Mesendoderm (in vitro differentiated cells): Measurements from ENCODE around the gene LTB4R.

Source experiments
- DNase-seq: peaks from one replicate; pipeline ENCODE4 v3.0.0; 2013
- H2AK5ac ChIP-seq: 2 replicates; pipeline ENCODE4 v1.6.1; 2013; ENCODE audit warnings: low read length, inconsistent platforms
- H2BK120ac ChIP-seq: 2 replicates; pipeline ENCODE4 v1.6.1; 2013; ENCODE audit warnings: low read depth, mild to moderate bottlenecking, low read length, moderate library complexity, mixed read lengths
- H2BK15ac ChIP-seq: replicated peaks from 2 replicates; pipeline ENCODE4 v1.6.1; 2013; ENCODE audit warnings: low read depth, mild to moderate bottlenecking, moderate library complexity
- H2BK5ac ChIP-seq: 2 replicates; pipeline ENCODE4 v1.6.1; 2013; ENCODE audit warnings: low read length, inconsistent platforms
- H3K18ac ChIP-seq: 2 replicates; pipeline ENCODE4 v1.6.1; 2013; ENCODE audit warnings: mild to moderate bottlenecking, low read length, mixed read lengths
- H3K23ac ChIP-seq: one replicate; pipeline ENCODE4 v1.6.1; 2013; ENCODE audit warnings: low read length
- H3K27ac ChIP-seq: 2 replicates; pipeline ENCODE4 v1.5.1; 2013; ENCODE audit warnings: low read depth, mild to moderate bottlenecking, inconsistent platforms, low read length, moderate library complexity
- H3K27me3 ChIP-seq: 2 replicates; pipeline ENCODE4 v1.6.1; 2013; ENCODE audit warnings: low read length, control low read depth, mild to moderate bottlenecking, inconsistent platforms; ENCODE audit not compliant: insufficient read depth, poor library complexity
- H3K36me3 ChIP-seq: 2 replicates; pipeline ENCODE4 v1.6.1; 2013; ENCODE audit warnings: low read length, inconsistent platforms; ENCODE audit not compliant: control insufficient read depth, insufficient read depth
- H3K4ac ChIP-seq: one replicate; pipeline ENCODE4 v1.6.1; 2013; ENCODE audit warnings: low read depth, mild to moderate bottlenecking, low read length, moderate library complexity
- H3K4me1 ChIP-seq: 2 replicates; pipeline ENCODE4 v1.6.1; 2013; ENCODE audit warnings: low read depth, low read length, inconsistent platforms; ENCODE audit not compliant: control insufficient read depth
- H3K4me2 ChIP-seq: 2 replicates; pipeline ENCODE4 v1.6.1; 2013; ENCODE audit warnings: low read length
- H3K4me3 ChIP-seq: 2 replicates; pipeline ENCODE4 v1.5.1; 2013; ENCODE audit warnings: mild to moderate bottlenecking, low read length
- H3K56ac ChIP-seq: one replicate; pipeline ENCODE4 v1.6.1; 2013; ENCODE audit warnings: low read length
- H3K79me1 ChIP-seq: 2 replicates; pipeline ENCODE4 v1.6.1; 2013; ENCODE audit warnings: low read length, inconsistent platforms
- H3K79me2 ChIP-seq: 2 replicates; pipeline ENCODE4 v1.6.1; 2013; ENCODE audit warnings: mild to moderate bottlenecking, low read length; ENCODE audit not compliant: control insufficient read depth, insufficient read depth
- H3K9ac ChIP-seq: 2 replicates; pipeline ENCODE4 v1.6.1; 2013; ENCODE audit warnings: low read length, inconsistent platforms
- H4K5ac ChIP-seq: one replicate; pipeline ENCODE4 v1.6.1; 2013; ENCODE audit warnings: low read length
- H4K8ac ChIP-seq: one replicate; pipeline ENCODE4 v1.6.1; 2013; ENCODE audit warnings: low read depth, mild to moderate bottlenecking, control low read depth, low read length, moderate library complexity
- WGBS: extraction: QIAGEN DNeasy Blood & Tissue Kit; methylation state at CpG from one replicate; pipeline ENCODE4 v1.1.7; 2013; ENCODE audit warnings: low lambda C conversion rate, missing lambda C conversion rate; ENCODE audit not compliant: insufficient coverage; ENCODE audit errors: extremely low coverage; 5-methylcytosine and 5-hydroxymethylcytosine counted together

LTB4R gene

DNA sequence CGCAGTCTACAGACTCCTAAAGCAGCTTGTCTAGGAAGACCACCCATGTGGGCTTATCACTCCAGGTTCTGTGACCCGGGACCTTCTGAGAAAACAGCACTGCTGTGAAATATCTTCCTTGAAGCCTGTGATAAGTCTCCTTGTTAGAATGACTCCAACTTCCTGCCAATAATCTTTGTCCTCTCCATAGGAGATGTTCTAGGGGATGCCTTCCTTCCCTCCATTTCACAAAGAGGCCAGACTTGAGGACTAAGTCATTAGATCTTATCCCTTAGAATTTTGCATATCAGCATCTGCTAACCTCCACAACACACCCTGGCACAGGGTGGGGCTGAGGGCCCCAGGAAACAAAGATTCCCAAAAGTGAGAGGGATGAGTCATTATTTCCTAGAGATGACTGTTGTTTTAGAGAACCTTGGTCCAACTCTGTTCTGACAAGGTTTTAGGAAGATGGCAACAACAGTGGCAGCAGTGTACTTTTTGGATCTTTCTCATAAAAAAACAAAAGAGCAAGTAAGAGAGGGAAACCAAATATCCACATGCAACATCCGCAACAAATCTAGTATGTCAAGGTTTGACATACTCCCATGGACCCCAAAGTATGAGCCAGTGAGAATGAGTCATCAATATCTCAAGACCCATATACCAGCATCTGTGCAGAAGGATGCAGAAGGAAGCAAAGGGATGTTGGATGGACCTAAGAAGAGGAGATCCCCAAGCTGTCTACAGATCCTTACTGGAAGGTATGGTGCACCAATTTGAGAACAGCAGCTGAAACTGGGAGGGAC is 6.0 kb downstream of the LTB4R start:
- Histone ChIP-seq H3K9ac (no peak overlapping the region), H3K4me1 (peaks cover 12% of the 10 kb centered on the region), H4K5ac (no peak overlapping the region), H3K79me2 (no peaks in the 10 kb centered on the region), H3K36me3 (peaks cover 1% of the 10 kb centered on the region), H3K27me3 (no peaks in the 10 kb centered on the region), H2BK120ac (no peak overlapping the region), H2BK5ac (peak overlapping the region; percentile 44), H3K56ac (peak overlapping the region; percentile 39), H3K27ac (peak overlapping the region; percentile 50), H3K23ac (no peak overlapping the region), H4K8ac (no peak overlapping the region), H3K79me1 (no peaks in the 10 kb centered on the region), H3K4ac (no peak overlapping the region), H3K18ac (no peak overlapping the region), H3K4me3 (no peak overlapping the region), H3K4me2 (no peak overlapping the region), H2BK15ac (no peak overlapping the region), H2AK5ac (peak overlapping the region; percentile 25)
- peak; percentile 90 for DNase-seq
- no CpG with 5 or more reads among the region's 3 CpGs for WGBS

DNA sequence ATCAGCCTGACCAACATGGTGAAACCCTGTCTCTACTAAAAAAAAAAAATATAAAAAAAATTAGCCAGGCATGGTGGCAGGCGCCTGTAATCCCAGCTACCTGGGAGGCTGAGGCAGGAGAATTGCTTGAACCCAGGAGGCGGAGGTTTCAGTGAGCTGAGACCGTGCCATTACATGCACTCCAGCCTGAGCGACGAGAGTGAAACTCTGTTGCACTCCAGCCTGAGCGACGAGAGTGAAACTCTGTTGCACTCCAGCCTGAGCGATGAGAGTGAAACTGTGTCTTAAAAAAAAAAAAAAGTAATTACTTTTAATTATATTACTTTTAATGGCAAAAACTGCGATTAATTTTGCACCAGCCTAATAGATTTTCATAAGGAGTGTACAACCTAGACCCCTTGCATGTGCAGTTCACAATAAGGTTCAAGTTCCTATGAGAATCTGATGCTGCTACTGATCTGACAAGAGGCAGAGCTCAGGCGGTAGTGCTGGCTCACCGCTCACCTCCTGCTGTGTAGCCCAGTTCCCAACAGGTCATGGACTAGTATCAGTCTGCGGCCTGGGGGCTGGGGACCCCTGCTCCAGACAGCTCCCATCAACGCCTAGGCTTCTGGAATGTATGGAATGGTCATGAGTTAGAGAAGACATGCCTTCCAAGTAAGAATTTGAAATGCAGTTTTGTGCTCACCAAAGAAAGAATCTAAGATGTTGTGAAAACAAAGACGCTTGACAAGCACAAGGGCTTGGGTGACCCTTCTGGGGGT is 10.1 kb downstream of the LTB4R start:
- DNase-seq: peak; percentile 81
- H3K4ac ChIP-seq: no peak overlapping the region
- WGBS: no CpG with 5 or more reads among the region's 14 CpGs
- H3K79me1 ChIP-seq: no peaks in the 10 kb centered on the region
- H3K27ac ChIP-seq: no peak overlapping the region
- H3K36me3 ChIP-seq: no peaks in the 10 kb centered on the region
- H4K5ac ChIP-seq: no peak overlapping the region
- no peak overlapping the region for H3K23ac ChIP-seq
- peaks cover 10% of the 10 kb centered on the region for H3K4me1 ChIP-seq
- no peak overlapping the region for H3K18ac ChIP-seq
- H2BK15ac ChIP-seq: no peak overlapping the region
- no peak overlapping the region for H2BK120ac ChIP-seq
- no peaks in the 10 kb centered on the region for H3K27me3 ChIP-seq
- H3K56ac ChIP-seq: no peak overlapping the region
- H3K4me3 ChIP-seq: no peak overlapping the region
- no peak overlapping the region for H2BK5ac ChIP-seq
- no peak overlapping the region for H3K9ac ChIP-seq
- H3K79me2 ChIP-seq: no peaks in the 10 kb centered on the region
- H4K8ac ChIP-seq: no peak overlapping the region
- no peak overlapping the region for H2AK5ac ChIP-seq
- no peak overlapping the region for H3K4me2 ChIP-seq

DNA sequence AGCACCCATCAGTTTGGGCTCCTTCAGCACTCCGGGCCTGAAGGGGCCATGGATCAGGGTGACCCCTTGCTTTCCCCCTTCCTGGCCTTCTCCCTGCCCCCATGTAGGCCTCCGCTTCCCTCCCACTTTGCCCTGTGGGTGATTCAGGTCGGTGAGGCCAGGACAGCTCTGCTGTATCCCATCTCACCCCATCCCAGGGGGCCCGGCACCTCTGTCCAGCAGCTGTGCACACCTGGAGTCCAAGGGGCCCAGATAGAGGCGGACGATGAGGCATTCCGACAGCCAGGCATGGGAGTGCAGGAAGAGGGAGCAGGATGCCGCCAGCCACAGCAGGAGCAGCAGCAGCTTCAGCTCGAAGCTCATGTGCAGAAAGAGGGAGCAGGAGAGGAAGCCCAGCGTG is 11.4 kb downstream of the LTB4R start:
- Histone ChIP-seq H3K23ac (no peak overlapping the region), H3K4me3 (no peak overlapping the region), H3K36me3 (no peaks in the 10 kb centered on the region), H3K79me1 (no peaks in the 10 kb centered on the region), H3K56ac (no peak overlapping the region), H3K79me2 (no peaks in the 10 kb centered on the region), H3K27ac (no peak overlapping the region), H2BK15ac (no peak overlapping the region), H3K4me2 (no peak overlapping the region), H3K4ac (no peak overlapping the region), H3K9ac (no peak overlapping the region), H3K18ac (no peak overlapping the region), H2BK5ac (no peak overlapping the region), H3K4me1 (peaks cover under 1% of the 10 kb centered on the region), H3K27me3 (no peaks in the 10 kb centered on the region), H4K8ac (no peak overlapping the region), H4K5ac (no peak overlapping the region), H2BK120ac (no peak overlapping the region), H2AK5ac (no peak overlapping the region)
- WGBS: no CpG with 5 or more reads among the region's 10 CpGs
- no peak for DNase-seq

- H3K36me3 ChIP-seq: no peaks in the 10 kb centered on the region
- no peaks in the 10 kb centered on the region for H3K4me1 ChIP-seq
- no peak overlapping the region for H3K9ac ChIP-seq
- no peak overlapping the region for H2BK15ac ChIP-seq
- H3K56ac ChIP-seq: no peak overlapping the region
- H2BK120ac ChIP-seq: no peak overlapping the region
- H3K79me2 ChIP-seq: no peaks in the 10 kb centered on the region
- no peak overlapping the region for H4K5ac ChIP-seq
- no peak overlapping the region for H3K4ac ChIP-seq
- no peak overlapping the region for H2AK5ac ChIP-seq
- no peak overlapping the region for H3K27ac ChIP-seq
- H2BK5ac ChIP-seq: no peak overlapping the region
- no peak overlapping the region for H3K4me3 ChIP-seq
- WGBS: no CpG with 5 or more reads among the region's 3 CpGs
- H3K27me3 ChIP-seq: no peaks in the 10 kb centered on the region
- H3K18ac ChIP-seq: no peak overlapping the region
- no peak for DNase-seq
- H3K79me1 ChIP-seq: no peaks in the 10 kb centered on the region
- no peak overlapping the region for H3K4me2 ChIP-seq
- H3K23ac ChIP-seq: no peak overlapping the region
- H4K8ac ChIP-seq: no peak overlapping the region
Measured at GRCh38 chr14:24323341-24323740, 12.0 kb downstream of the LTB4R start.

DNA sequence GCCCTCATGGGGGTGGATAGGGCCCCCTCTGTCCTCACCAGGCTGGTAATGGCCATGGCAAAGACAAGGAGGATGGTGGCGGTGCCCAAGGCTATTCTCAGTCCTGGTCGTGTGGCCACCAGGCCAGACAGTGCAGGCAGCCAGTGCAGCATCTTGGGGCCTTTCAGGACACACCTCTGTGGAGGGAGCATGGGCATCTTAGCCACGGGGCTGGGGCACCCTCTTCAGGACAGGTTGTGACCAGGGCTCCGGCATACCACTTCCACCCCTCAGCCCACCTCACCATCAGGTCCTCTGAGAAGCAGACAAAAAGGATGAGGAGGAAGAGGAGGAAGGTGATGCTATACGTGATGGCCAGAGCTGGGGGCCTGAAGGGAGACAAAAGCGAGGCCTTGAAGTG is 12.7 kb downstream of the LTB4R start:
- Histone ChIP-seq H3K4me1 (no peaks in the 10 kb centered on the region), H4K5ac (no peak overlapping the region), H3K4me2 (no peak overlapping the region), H3K79me2 (no peaks in the 10 kb centered on the region), H3K4me3 (no peak overlapping the region), H3K9ac (no peak overlapping the region), H3K56ac (peak overlapping the region; percentile 7), H3K23ac (no peak overlapping the region), H3K4ac (no peak overlapping the region), H2BK5ac (no peak overlapping the region), H4K8ac (no peak overlapping the region), H3K27me3 (no peaks in the 10 kb centered on the region), H3K36me3 (no peaks in the 10 kb centered on the region), H2BK15ac (no peak overlapping the region), H2AK5ac (no peak overlapping the region), H3K79me1 (no peaks in the 10 kb centered on the region), H2BK120ac (no peak overlapping the region), H3K27ac (no peak overlapping the region), H3K18ac (no peak overlapping the region)
- WGBS: no CpG with 5 or more reads among the region's 6 CpGs
- no peak for DNase-seq
